ENCODE data around the gene PLEKHA3. TPM values are rescaled to one million over a fixed set of nuclear protein-coding genes. Genes with fewer than 3 reads are reported as not detected.

The PLEKHA3 gene
- polyA plus RNA-seq, 1 donor (not counting 4 experiments of a cell fraction or from before 2014, with no cell fraction given): 15.8 TPM

DNA sequence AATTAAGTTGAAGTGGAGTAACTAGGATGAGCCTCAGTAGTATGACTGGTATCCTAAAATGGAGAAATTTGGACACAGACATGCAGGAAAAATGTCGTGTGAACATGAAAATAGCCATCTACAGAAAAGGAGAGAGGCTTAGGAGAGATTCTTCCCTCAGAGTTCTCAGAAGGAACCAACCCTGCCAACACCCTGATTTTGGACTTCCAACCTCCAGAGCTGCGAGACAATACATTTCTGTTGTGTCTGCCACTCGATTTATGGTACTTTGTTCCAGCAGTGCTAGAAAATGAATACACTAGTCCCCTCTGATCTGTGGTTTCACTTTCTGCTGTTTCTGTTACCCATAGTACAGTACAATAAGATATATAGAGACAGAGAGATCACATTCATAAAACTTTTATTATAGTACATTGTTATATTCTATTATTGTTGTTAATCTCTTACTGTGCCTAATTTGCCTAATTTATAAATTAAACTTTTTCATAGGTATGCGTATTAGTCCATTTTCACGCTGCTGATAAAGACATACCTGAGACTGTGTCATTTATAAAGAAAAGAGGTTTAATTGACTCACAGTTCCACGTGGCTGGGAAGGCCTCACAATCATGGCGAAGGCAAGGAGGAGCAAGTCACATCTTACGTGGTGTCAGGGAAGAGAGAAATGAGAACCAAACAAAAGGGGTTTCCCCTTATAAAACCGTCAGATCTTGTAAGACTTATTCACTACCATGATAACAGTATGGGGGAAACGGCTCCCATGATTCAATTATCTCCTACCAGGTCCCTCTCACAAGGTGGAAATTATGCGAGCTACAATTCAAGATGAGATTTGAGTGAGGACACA, 41.3 kb downstream of the PLEKHA3 start:
- H3K4me1 ChIP-seq (ENCODE audit: control insufficient read depth, extremely low read depth, insufficient read depth, low read length): no peaks in the 10 kb centered on the region
- peaks cover 23% of the 10 kb centered on the region for H3K79me2 ChIP-seq (ENCODE audit: control insufficient read depth, insufficient read depth, low read length)
- H3K9ac ChIP-seq (ENCODE audit: control insufficient read depth, extremely low read depth, insufficient read depth, low read length): no peak overlapping the region
- dilution Hi-C loops (cut with MboI; ENCODE audit: extremely low pct_ligation_motif_present, low sequenced_read_pairs): no loop called here
- no peak overlapping the region for H2AFZ ChIP-seq (ENCODE audit: control insufficient read depth, low read length)
- no peaks in the 10 kb centered on the region for H3K9me1 ChIP-seq (ENCODE audit: control insufficient read depth, extremely low read depth, insufficient read depth, low read length)
- H3K4me2 ChIP-seq (ENCODE audit: control insufficient read depth, extremely low read depth, insufficient read depth, low read depth, low read length): no peak overlapping the region
- FAIRE-seq: no peak
- H3K4me3 ChIP-seq (ENCODE audit: control insufficient read depth in 2 of 3, extremely low read depth in 1 of 3, insufficient read depth in 2 of 3, low read depth in 1 of 3, low read length in 3 of 3): no peak overlapping the region
- no peaks in the 10 kb centered on the region for H4K20me1 ChIP-seq (ENCODE audit: control insufficient read depth, extremely low read depth, insufficient read depth, low read length)
- DNase-seq (ENCODE audit: low read depth, low spot score): no peak
- no peaks in the 10 kb centered on the region for H3K27me3 ChIP-seq (ENCODE audit: control insufficient read depth, extremely low read depth, insufficient read depth, low read length)
- no peak overlapping the region for H3K27ac ChIP-seq (ENCODE audit: control insufficient read depth, insufficient read depth, low read length)
- TF ChIP-seq CTCF (optimal IDR thresholded peaks at IDR 0.05 in 1 of 3, IDR thresholded peaks at IDR 0.05 in 1 of 3, conservative IDR thresholded peaks at IDR 0.05 in 1 of 3; ENCODE audit: extremely low read depth in 1 of 3, insufficient read depth in 2 of 3, low read length in 3 of 3) (no peak), EZH2 (IDR thresholded peaks at IDR 0.05; ENCODE audit: low read length) (no peak)
- H3K36me3 ChIP-seq (ENCODE audit: control insufficient read depth in 2 of 2, extremely low read depth in 1 of 2, insufficient read depth in 2 of 2, low read length in 2 of 2): no peaks in the 10 kb centered on the region
- H3K9me3 ChIP-seq (ENCODE audit: control insufficient read depth, low read depth, low read length): no peaks in the 10 kb centered on the region

- Histone ChIP-seq H2AFZ (ENCODE audit: control insufficient read depth, low read length) (peak overlapping the region; percentile 96), H4K20me1 (ENCODE audit: control insufficient read depth, extremely low read depth, insufficient read depth, low read length) (no peaks in the 10 kb centered on the region), H3K4me2 (ENCODE audit: control insufficient read depth, extremely low read depth, insufficient read depth, low read depth, low read length) (peak overlapping the region; percentile 78), H3K9ac (ENCODE audit: control insufficient read depth, extremely low read depth, insufficient read depth, low read length) (peak overlapping the region; percentile 85), H3K4me1 (ENCODE audit: control insufficient read depth, extremely low read depth, insufficient read depth, low read length) (no peaks in the 10 kb centered on the region), H3K27me3 (ENCODE audit: control insufficient read depth, extremely low read depth, insufficient read depth, low read length) (no peaks in the 10 kb centered on the region), H3K9me1 (ENCODE audit: control insufficient read depth, extremely low read depth, insufficient read depth, low read length) (no peaks in the 10 kb centered on the region), H3K79me2 (ENCODE audit: control insufficient read depth, insufficient read depth, low read length) (peaks cover 30% of the 10 kb centered on the region), H3K36me3 (ENCODE audit: control insufficient read depth in 2 of 2, extremely low read depth in 1 of 2, insufficient read depth in 2 of 2, low read length in 2 of 2) (no peaks in the 10 kb centered on the region), H3K4me3 (ENCODE audit: control insufficient read depth in 2 of 3, extremely low read depth in 1 of 3, insufficient read depth in 2 of 3, low read depth in 1 of 3, low read length in 3 of 3) (peak overlapping the region; percentile 58 to 89 (median 84)), H3K9me3 (ENCODE audit: control insufficient read depth, low read depth, low read length) (no peaks in the 10 kb centered on the region), H3K27ac (ENCODE audit: control insufficient read depth, insufficient read depth, low read length) (peak overlapping the region; percentile 77)
- peak; percentile 11 for DNase-seq (ENCODE audit: low read depth, low spot score)
- dilution Hi-C loops (cut with MboI; ENCODE audit: extremely low pct_ligation_motif_present, low sequenced_read_pairs): no loop called here
- FAIRE-seq: peak; percentile 69
- TF ChIP-seq CTCF (optimal IDR thresholded peaks at IDR 0.05 in 1 of 3, IDR thresholded peaks at IDR 0.05 in 1 of 3, conservative IDR thresholded peaks at IDR 0.05 in 1 of 3; ENCODE audit: extremely low read depth in 1 of 3, insufficient read depth in 2 of 3, low read length in 3 of 3): peak; percentile 86 to 94 (median 89)
- no peak for TF ChIP-seq EZH2 (IDR thresholded peaks at IDR 0.05; ENCODE audit: low read length)
These were observed 42.8 kb downstream of the PLEKHA3 start for GRCh38 chr2:178522950-178523595.

All from keratinocyte (primary cell).